ENCODE results near the gene SCRG1. TPM values are rescaled to one million over a fixed set of nuclear protein-coding genes. Genes with fewer than 3 reads are reported as not detected.

The SCRG1 gene
- total RNA-seq, 1 experiment from 2014 or later: not detected

GRCh38 chr4:173413036-173413435, 14.1 kb upstream of the SCRG1 start:
- no peak for DNase-seq (ENCODE audit: extremely low read depth, low read depth)

- DNase-seq (ENCODE audit: extremely low read depth, low read depth): no peak
These were observed 12.3 kb upstream of the SCRG1 start for GRCh38 chr4:173411106-173411693.

- DNase-seq (ENCODE audit: extremely low read depth, low read depth): no peak
These were observed 11.2 kb upstream of the SCRG1 start for GRCh38 chr4:173410079-173410478.

- no peak for DNase-seq (ENCODE audit: extremely low read depth, low read depth)
These were observed 7.1 kb upstream of the SCRG1 start for GRCh38 chr4:173405840-173406606.

GRCh38 chr4:173404296-173404865, 5.5 kb upstream of the SCRG1 start:
- no peak for DNase-seq (ENCODE audit: extremely low read depth, low read depth)

GRCh38 chr4:173403051-173403450, 4.1 kb upstream of the SCRG1 start:
- DNase-seq (ENCODE audit: extremely low read depth, low read depth): no peak

- no peak for DNase-seq (ENCODE audit: extremely low read depth, low read depth)
These were observed 2.1 kb upstream of the SCRG1 start for GRCh38 chr4:173401063-173401462.

- no peak for DNase-seq (ENCODE audit: extremely low read depth, low read depth)
These were observed 696 bp downstream of the SCRG1 start for GRCh38 chr4:173398220-173398619.

- DNase-seq (ENCODE audit: extremely low read depth, low read depth): no peak
These were observed 1.3 kb downstream of the SCRG1 start for GRCh38 chr4:173397604-173398003.

- DNase-seq (ENCODE audit: extremely low read depth, low read depth): no peak
These were observed 7.2 kb downstream of the SCRG1 start for GRCh38 chr4:173391701-173392100.

- no peak for DNase-seq (ENCODE audit: extremely low read depth, low read depth)
These were observed 12.2 kb downstream of the SCRG1 start for GRCh38 chr4:173386751-173387150.

GRCh38 chr4:173382349-173382748, 16.6 kb downstream of the SCRG1 start:
- no peak for DNase-seq (ENCODE audit: extremely low read depth, low read depth)

GRCh38 chr4:173381610-173382009, 17.3 kb downstream of the SCRG1 start:
- DNase-seq (ENCODE audit: extremely low read depth, low read depth): no peak

- DNase-seq (ENCODE audit: extremely low read depth, low read depth): no peak
These were observed 17.9 kb downstream of the SCRG1 start for GRCh38 chr4:173380987-173381386.

- DNase-seq (ENCODE audit: extremely low read depth, low read depth): no peak
These were observed 19.0 kb downstream of the SCRG1 start for GRCh38 chr4:173379929-173380328.

- DNase-seq (ENCODE audit: extremely low read depth, low read depth): no peak
These were observed 24.3 kb downstream of the SCRG1 start for GRCh38 chr4:173374588-173374987.

- DNase-seq (ENCODE audit: extremely low read depth, low read depth): peak; percentile 13
These were observed 27.4 kb downstream of the SCRG1 start for GRCh38 chr4:173371292-173372192.

GRCh38 chr4:173370477-173371291, 28.2 kb downstream of the SCRG1 start, which contains the start of gene SAP30:
Gene SAP30, plus strand, starts transcription at chr4:173370954. Its CDS starts 229 bp downstream, at chr4:173371183.
- peak; percentile 95 for DNase-seq (ENCODE audit: extremely low read depth, low read depth)

GRCh38 chr4:173370130-173370476, 28.8 kb downstream of the SCRG1 start:
- DNase-seq (ENCODE audit: extremely low read depth, low read depth): no peak

GRCh38 chr4:173367946-173368345, 31.0 kb downstream of the SCRG1 start:
- no peak for DNase-seq (ENCODE audit: extremely low read depth, low read depth)

Data from NCI-H460 (cell line).